ENCODE measurements around the gene AGAP3.

The AGAP3 gene

DNA sequence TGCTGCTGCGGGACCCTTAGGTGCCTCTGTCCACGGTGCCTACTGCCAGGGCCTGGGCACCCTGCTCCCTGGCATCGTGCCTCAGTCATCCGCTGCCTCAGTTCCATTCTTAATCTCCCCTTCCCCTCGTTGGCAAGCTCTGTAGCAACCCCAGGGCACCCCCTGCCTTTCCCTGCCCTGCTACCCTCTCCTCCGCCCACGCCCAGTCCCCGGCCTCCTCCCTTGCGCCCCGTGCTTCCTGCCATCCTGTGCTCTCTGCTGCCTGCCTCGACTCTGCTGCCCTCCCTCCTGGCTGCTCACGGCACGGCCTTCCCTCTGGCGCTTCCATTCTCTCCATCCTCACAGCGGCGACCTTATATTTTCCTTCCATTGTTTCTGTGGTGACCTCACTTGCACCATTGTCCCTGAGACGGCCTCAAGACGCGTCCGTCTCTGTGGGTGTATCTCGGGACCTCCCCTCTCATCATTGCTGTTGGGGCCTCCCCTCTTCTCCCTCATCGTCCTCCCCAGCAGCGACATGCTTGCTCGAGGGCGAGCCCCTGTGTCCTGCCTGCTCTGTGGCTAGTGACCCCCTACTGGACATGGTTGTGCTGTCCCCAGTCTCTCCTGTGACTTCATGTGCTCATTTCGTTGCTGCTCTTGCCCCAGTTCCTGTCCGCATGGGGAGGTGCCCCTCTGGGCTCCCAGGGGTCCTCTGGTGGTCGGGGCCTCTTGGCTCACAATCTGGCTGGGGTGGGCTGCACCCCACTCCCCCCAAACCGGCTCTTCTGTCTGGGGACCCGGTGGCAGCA lies 35.3 kb downstream of the AGAP3 start:
- Histone ChIP-seq H3K4me1 (ENCODE audit: insufficient read depth, low read length) (peaks cover 26% of the 10 kb centered on the region), H3K27me3 (ENCODE audit: insufficient read depth, low read length, poor library complexity) (no peaks in the 10 kb centered on the region), H3K9ac (ENCODE audit: low read depth, low read length) (no peak overlapping the region), H3K79me2 (ENCODE audit: insufficient read depth, low read length) (peaks cover 13% of the 10 kb centered on the region), H3K36me3 (ENCODE audit: insufficient read depth, low read length) (peaks cover 21% of the 10 kb centered on the region), H3K4me3 (ENCODE audit: low read depth in 1 of 2, low read length in 2 of 2) (no peak overlapping the region), H3K27ac (ENCODE audit: low read length) (no peak overlapping the region), H3K4me2 (ENCODE audit: insufficient read depth, low read length) (no peak overlapping the region), H4K20me1 (ENCODE audit: insufficient read depth, low read length) (peaks cover 7% of the 10 kb centered on the region), H3K9me3 (ENCODE audit: insufficient read depth, low read length, severe bottlenecking) (no peaks in the 10 kb centered on the region), H2AFZ (ENCODE audit: low read depth, low read length) (no peak overlapping the region)
- TF ChIP-seq EZH2 (IDR thresholded peaks at IDR 0.05; ENCODE audit: borderline replicate concordance, low read depth, low read length, severe bottlenecking), result no peak
- TF ChIP-seq, protein P1, sequence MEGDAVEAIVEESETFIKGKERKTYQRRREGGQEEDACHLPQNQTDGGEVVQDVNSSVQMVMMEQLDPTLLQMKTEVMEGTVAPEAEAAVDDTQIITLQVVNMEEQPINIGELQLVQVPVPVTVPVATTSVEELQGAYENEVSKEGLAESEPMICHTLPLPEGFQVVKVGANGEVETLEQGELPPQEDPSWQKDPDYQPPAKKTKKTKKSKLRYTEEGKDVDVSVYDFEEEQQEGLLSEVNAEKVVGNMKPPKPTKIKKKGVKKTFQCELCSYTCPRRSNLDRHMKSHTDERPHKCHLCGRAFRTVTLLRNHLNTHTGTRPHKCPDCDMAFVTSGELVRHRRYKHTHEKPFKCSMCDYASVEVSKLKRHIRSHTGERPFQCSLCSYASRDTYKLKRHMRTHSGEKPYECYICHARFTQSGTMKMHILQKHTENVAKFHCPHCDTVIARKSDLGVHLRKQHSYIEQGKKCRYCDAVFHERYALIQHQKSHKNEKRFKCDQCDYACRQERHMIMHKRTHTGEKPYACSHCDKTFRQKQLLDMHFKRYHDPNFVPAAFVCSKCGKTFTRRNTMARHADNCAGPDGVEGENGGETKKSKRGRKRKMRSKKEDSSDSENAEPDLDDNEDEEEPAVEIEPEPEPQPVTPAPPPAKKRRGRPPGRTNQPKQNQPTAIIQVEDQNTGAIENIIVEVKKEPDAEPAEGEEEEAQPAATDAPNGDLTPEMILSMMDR (IDR thresholded peaks at IDR 0.05; ENCODE audit: borderline replicate concordance, extremely low read depth, low read length, poor library complexity, severe bottlenecking), result no peak
- DNase-seq (no peak), ATAC-seq (ENCODE audit: insufficient read depth, low read depth) (no peak)

DNA sequence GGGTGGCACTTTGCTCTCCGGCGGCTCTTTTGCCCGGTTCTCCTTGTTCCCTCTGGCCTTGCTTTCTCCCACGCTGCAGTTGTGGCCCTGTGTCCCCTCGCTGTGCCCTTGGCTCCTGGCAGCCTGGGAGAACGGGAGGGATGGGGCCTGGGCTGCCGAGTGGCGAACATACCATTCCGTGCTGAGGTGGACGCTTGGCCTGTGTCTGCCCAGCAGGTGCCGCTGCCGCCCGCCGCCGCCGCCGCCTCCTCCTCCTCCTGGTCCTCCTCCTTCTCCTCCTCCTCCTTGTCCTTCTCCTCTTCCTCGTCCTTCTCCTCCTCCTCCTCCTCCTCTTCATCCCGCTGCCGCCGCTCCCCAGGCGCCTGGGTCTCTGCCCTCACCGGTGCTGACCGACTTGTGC lies 36.0 kb downstream of the AGAP3 start:
- H4K20me1 ChIP-seq (ENCODE audit: insufficient read depth, low read length), result peaks cover 7% of the 10 kb centered on the region
- no peaks in the 10 kb centered on the region for H3K9me3 ChIP-seq (ENCODE audit: insufficient read depth, low read length, severe bottlenecking)
- H3K4me2 ChIP-seq (ENCODE audit: insufficient read depth, low read length), result no peak overlapping the region
- DNase-seq (no peak), ATAC-seq (ENCODE audit: insufficient read depth, low read depth) (no peak)
- TF ChIP-seq, protein P1 (IDR thresholded peaks at IDR 0.05; ENCODE audit: borderline replicate concordance, extremely low read depth, low read length, poor library complexity, severe bottlenecking), result no peak
- TF ChIP-seq EZH2 (IDR thresholded peaks at IDR 0.05; ENCODE audit: borderline replicate concordance, low read depth, low read length, severe bottlenecking), result no peak
- peaks cover 21% of the 10 kb centered on the region for H3K36me3 ChIP-seq (ENCODE audit: insufficient read depth, low read length)
- peaks cover 8% of the 10 kb centered on the region for H3K79me2 ChIP-seq (ENCODE audit: insufficient read depth, low read length)
- no peak overlapping the region for H3K4me3 ChIP-seq (ENCODE audit: low read depth in 1 of 2, low read length in 2 of 2)
- no peak overlapping the region for H3K27ac ChIP-seq (ENCODE audit: low read length)
- H3K4me1 ChIP-seq (ENCODE audit: insufficient read depth, low read length), result peaks cover 19% of the 10 kb centered on the region
- H2AFZ ChIP-seq (ENCODE audit: low read depth, low read length), result no peak overlapping the region
- H3K9ac ChIP-seq (ENCODE audit: low read depth, low read length), result no peak overlapping the region
- no peaks in the 10 kb centered on the region for H3K27me3 ChIP-seq (ENCODE audit: insufficient read depth, low read length, poor library complexity)

DNA sequence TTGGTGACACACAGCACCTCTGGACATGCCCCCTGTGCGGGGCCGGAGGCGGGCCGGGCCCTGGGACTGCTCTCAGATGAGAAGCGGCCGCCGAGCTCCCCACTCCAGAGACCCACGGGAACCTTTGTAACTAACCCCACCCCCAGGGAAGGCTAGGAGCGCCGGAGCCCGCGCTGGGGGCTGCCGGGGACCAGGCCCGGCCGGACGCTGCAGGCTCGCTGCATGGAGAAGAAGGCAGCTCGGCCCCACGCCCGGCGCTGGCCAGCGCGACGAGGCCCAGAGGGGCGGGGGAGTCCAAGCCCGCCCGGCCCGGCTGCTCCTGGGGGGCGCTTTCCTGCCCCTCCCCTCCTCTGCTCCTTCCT lies 36.5 kb downstream of the AGAP3 start:
- no peak overlapping the region for H3K4me2 ChIP-seq (ENCODE audit: insufficient read depth, low read length)
- H3K9ac ChIP-seq (ENCODE audit: low read depth, low read length), result no peak overlapping the region
- no peak overlapping the region for H3K27ac ChIP-seq (ENCODE audit: low read length)
- ATAC-seq (ENCODE audit: insufficient read depth, low read depth) (no peak), DNase-seq (no peak)
- no peaks in the 10 kb centered on the region for H3K9me3 ChIP-seq (ENCODE audit: insufficient read depth, low read length, severe bottlenecking)
- peaks cover 21% of the 10 kb centered on the region for H3K36me3 ChIP-seq (ENCODE audit: insufficient read depth, low read length)
- peaks cover 7% of the 10 kb centered on the region for H4K20me1 ChIP-seq (ENCODE audit: insufficient read depth, low read length)
- no peaks in the 10 kb centered on the region for H3K27me3 ChIP-seq (ENCODE audit: insufficient read depth, low read length, poor library complexity)
- H2AFZ ChIP-seq (ENCODE audit: low read depth, low read length), result no peak overlapping the region
- TF ChIP-seq, protein P1 (IDR thresholded peaks at IDR 0.05; ENCODE audit: borderline replicate concordance, extremely low read depth, low read length, poor library complexity, severe bottlenecking), result no peak
- no peak for TF ChIP-seq EZH2 (IDR thresholded peaks at IDR 0.05; ENCODE audit: borderline replicate concordance, low read depth, low read length, severe bottlenecking)
- no peak overlapping the region for H3K4me3 ChIP-seq (ENCODE audit: low read depth in 1 of 2, low read length in 2 of 2)
- H3K4me1 ChIP-seq (ENCODE audit: insufficient read depth, low read length), result peaks cover 14% of the 10 kb centered on the region
- H3K79me2 ChIP-seq (ENCODE audit: insufficient read depth, low read length), result peaks cover 6% of the 10 kb centered on the region

Data from DND-41 (cell line).